Mammary epithelial cell (primary cell): ENCODE measurements around the gene CRELD2.

ENCODE experiments used
- EZH2 ChIP-seq: IDR thresholded peaks from 2 replicates; pipeline ENCODE4 v1.6.1; 2012; ENCODE audit warnings: low read length, inconsistent platforms, borderline replicate concordance
- TF ChIP-seq, protein P1 (sequence below), 2 donors: IDR thresholded peaks in 1 of 2; conservative IDR thresholded peaks in 1 of 2; 2 replicates each; pipeline ENCODE4 v1.5.1; 2011 to 2012; ENCODE audit warnings: inconsistent platforms in 2 of 2, low read length in 2 of 2, mild to moderate bottlenecking in 2 of 2, control low read depth in 1 of 2, low read depth in 1 of 2; ENCODE audit not compliant: insufficient read depth in 1 of 2; ENCODE audit errors: extremely low read depth in 1 of 2

DNA sequence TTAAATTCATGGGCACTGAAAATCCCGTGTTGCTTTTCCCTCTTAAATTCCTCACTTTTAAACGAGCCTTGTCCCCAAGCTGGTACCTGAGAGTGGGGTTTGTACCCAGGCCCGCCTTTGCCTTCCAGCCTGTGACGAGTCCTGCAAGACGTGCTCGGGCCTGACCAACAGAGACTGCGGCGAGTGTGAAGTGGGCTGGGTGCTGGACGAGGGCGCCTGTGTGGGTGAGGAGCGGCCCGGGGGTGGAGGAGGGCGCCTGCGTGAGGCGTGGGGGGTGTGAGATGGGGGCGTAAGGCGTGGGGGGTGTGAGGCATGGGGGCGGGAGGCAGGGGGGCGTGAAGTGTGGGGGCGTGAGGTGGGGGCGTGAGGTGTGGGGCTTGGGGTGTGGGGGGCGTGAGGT, 4.0 kb downstream of the CRELD2 start:
- TF ChIP-seq, protein P1, sequence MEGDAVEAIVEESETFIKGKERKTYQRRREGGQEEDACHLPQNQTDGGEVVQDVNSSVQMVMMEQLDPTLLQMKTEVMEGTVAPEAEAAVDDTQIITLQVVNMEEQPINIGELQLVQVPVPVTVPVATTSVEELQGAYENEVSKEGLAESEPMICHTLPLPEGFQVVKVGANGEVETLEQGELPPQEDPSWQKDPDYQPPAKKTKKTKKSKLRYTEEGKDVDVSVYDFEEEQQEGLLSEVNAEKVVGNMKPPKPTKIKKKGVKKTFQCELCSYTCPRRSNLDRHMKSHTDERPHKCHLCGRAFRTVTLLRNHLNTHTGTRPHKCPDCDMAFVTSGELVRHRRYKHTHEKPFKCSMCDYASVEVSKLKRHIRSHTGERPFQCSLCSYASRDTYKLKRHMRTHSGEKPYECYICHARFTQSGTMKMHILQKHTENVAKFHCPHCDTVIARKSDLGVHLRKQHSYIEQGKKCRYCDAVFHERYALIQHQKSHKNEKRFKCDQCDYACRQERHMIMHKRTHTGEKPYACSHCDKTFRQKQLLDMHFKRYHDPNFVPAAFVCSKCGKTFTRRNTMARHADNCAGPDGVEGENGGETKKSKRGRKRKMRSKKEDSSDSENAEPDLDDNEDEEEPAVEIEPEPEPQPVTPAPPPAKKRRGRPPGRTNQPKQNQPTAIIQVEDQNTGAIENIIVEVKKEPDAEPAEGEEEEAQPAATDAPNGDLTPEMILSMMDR (conservative IDR thresholded peaks at IDR 0.05 in 1 of 2, IDR thresholded peaks at IDR 0.05 in 1 of 2; ENCODE audit: extremely low read depth in 1 of 2, insufficient read depth in 1 of 2, low read depth in 1 of 2, low read length in 2 of 2), result no peak
- no peak for TF ChIP-seq EZH2
